SJSA1 (cell line): ENCODE data around the gene SIK3. TPM values are rescaled to one million over a fixed set of nuclear protein-coding genes. Genes with fewer than 3 reads are reported as not detected.

Source experiments
- DNase-seq, 2 experiments: peaks; one replicate each; pipeline ENCODE4 v3.0.0-alpha.2; 2015 to 2020; ENCODE audit warnings: low spot score in 2 of 2, low read depth in 1 of 2
- H3K27ac ChIP-seq: fragments of 250-450 bp; sonication (Bioruptor Pico); 2 replicates; pipeline ENCODE4 v1.5.1; 2020; ENCODE audit warnings: mild to moderate bottlenecking, moderate library complexity
- H3K27me3 ChIP-seq: fragments of 250-450 bp; sonication (Bioruptor Pico); replicated peaks from 2 replicates; pipeline ENCODE4 v1.5.1; 2020; ENCODE audit warnings: mild to moderate bottlenecking, moderate library complexity
- H3K36me3 ChIP-seq: fragments of 250-450 bp; sonication (Bioruptor Pico); 2 replicates; pipeline ENCODE4 v1.5.1; 2020; ENCODE audit warnings: mild to moderate bottlenecking
- H3K4me1 ChIP-seq: fragments of 250-450 bp; sonication (Bioruptor Pico); replicated peaks from 2 replicates; pipeline ENCODE4 v1.6.1; 2021; ENCODE audit warnings: mild to moderate bottlenecking
- H3K4me3 ChIP-seq: fragments of 250-450 bp; sonication (Bioruptor Pico); 2 replicates; pipeline ENCODE4 v1.5.1; 2020; ENCODE audit warnings: mild to moderate bottlenecking
- H3K9me3 ChIP-seq: fragments of 250-450 bp; sonication (Bioruptor Pico); replicated peaks from 2 replicates; pipeline ENCODE4 v1.5.1; 2020; ENCODE audit warnings: mild to moderate bottlenecking
- total RNA-seq: library from RNA; depleted of rRNA; stranded (reverse); fragments of >200 nt; shearing (Covaris generic); gene quantifications from 2 replicates; pipeline ENCODE4 v1.2.3, GENCODE V29; 2014

Gene SIK3
- total RNA-seq, 1 experiment from 2014 or later, result 8.7 TPM

- peak overlapping the region; percentile 60 for H3K27ac ChIP-seq
- no peaks in the 10 kb centered on the region for H3K27me3 ChIP-seq
- H3K36me3 ChIP-seq, result no peaks in the 10 kb centered on the region
- no peak overlapping the region for H3K4me3 ChIP-seq
- no peaks in the 10 kb centered on the region for H3K9me3 ChIP-seq
- DNase-seq, result peak in 1 of 2 experiments; percentile 81
- peaks cover 19% of the 10 kb centered on the region for H3K4me1 ChIP-seq
These were observed 87.3 kb downstream of the SIK3 start for GRCh38 chr11:117010808-117011540.

- Histone ChIP-seq H3K36me3 (no peaks in the 10 kb centered on the region), H3K27me3 (no peaks in the 10 kb centered on the region), H3K27ac (peak overlapping the region; percentile 60; the same call in 1 of the 2 replicates), H3K4me1 (peaks cover 19% of the 10 kb centered on the region), H3K4me3 (no peak overlapping the region), H3K9me3 (no peaks in the 10 kb centered on the region)
- DNase-seq, result peak in 1 of 2 experiments; percentile 12
These were observed 88.2 kb downstream of the SIK3 start for GRCh38 chr11:117009905-117010605.

GRCh38 chr11:117005758-117006157 lies 92.5 kb downstream of the SIK3 start:
- Histone ChIP-seq H3K27ac (no peak overlapping the region), H3K4me1 (peaks cover 10% of the 10 kb centered on the region), H3K27me3 (no peaks in the 10 kb centered on the region), H3K9me3 (no peaks in the 10 kb centered on the region), H3K36me3 (no peaks in the 10 kb centered on the region), H3K4me3 (no peak overlapping the region)
- DNase-seq, result no peak

GRCh38 chr11:117002639-117003299 lies 95.5 kb downstream of the SIK3 start:
- no peaks in the 10 kb centered on the region for H3K27me3 ChIP-seq
- H3K36me3 ChIP-seq, result no peaks in the 10 kb centered on the region
- H3K9me3 ChIP-seq, result no peaks in the 10 kb centered on the region
- no peak for DNase-seq
- H3K4me1 ChIP-seq, result no peaks in the 10 kb centered on the region
- H3K4me3 ChIP-seq, result no peak overlapping the region
- H3K27ac ChIP-seq, result no peak overlapping the region

- Histone ChIP-seq H3K36me3 (no peaks in the 10 kb centered on the region), H3K4me1 (no peaks in the 10 kb centered on the region), H3K27ac (no peak overlapping the region), H3K9me3 (no peaks in the 10 kb centered on the region), H3K27me3 (no peaks in the 10 kb centered on the region), H3K4me3 (no peak overlapping the region)
- no peak for DNase-seq
These were observed 98.1 kb downstream of the SIK3 start for GRCh38 chr11:117000014-117000737.

DNA sequence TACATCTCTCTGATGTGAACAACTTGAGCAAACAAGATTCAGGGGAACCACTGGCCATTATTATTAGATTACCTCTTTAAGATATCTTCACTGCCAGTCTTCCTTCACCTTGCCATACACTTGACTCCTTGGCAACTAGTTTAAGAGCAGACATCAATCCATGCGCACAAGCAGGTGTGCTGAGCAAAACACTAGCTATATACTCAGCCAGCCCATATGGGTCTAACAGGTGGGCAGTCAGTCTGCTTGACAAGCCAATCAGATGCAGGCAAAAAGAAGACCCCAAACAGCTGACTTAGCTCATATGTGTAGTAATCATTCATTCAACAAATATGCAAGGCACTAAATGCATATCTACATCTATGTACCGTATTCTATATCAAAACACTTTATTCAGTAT lies 101.2 kb downstream of the SIK3 start:
- no peaks in the 10 kb centered on the region for H3K4me1 ChIP-seq
- H3K27ac ChIP-seq, result no peak overlapping the region
- H3K9me3 ChIP-seq, result no peaks in the 10 kb centered on the region
- no peaks in the 10 kb centered on the region for H3K27me3 ChIP-seq
- no peaks in the 10 kb centered on the region for H3K36me3 ChIP-seq
- no peak overlapping the region for H3K4me3 ChIP-seq
- DNase-seq, result no peak

DNA sequence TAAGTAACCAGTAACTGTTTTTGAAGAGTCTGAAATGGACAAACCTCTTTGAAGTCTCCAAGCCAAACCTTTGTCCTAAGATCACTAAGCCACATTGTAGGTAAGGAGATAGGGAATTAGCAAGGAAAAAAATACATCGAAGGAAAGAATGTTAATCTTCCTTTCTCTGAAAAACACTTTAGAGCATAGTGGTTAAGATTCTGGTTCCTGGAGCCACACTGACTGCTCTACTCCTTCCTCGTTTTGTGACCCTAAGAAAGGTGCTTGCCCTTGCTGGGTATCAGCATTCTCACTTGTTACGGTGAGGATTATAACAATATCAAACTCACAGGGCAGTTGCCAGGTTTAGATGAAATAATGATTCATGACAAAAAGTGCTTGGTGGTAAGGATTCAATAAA lies 104.0 kb downstream of the SIK3 start:
- DNase-seq, result no peak
- Histone ChIP-seq H3K27ac (no peak overlapping the region), H3K27me3 (no peaks in the 10 kb centered on the region), H3K4me3 (no peak overlapping the region), H3K36me3 (no peaks in the 10 kb centered on the region), H3K9me3 (no peaks in the 10 kb centered on the region), H3K4me1 (peaks cover 6% of the 10 kb centered on the region; the same call in 1 of the 2 replicates)

DNA sequence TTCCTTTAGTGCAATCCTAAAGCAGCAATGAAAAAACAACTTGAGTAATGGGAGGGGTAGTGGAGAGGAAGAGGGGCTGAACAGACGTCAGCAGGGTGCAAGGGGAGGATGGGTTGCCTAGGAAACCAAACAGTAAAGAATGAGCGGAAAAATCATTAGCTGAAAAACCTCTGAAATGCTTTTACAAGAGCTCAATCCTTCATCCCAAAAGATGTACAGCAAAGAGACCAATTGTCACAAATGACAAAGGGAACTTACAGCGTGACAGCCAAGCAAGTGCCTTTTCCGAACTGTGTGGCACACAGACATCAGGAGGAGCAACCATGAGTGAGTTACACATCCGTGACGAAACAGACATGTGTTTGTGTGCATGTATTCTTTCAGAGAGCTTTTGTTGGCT lies 104.6 kb downstream of the SIK3 start:
- Histone ChIP-seq H3K27ac (no peak overlapping the region), H3K4me1 (peaks cover 6% of the 10 kb centered on the region; the same call in 1 of the 2 replicates), H3K36me3 (no peaks in the 10 kb centered on the region), H3K9me3 (no peaks in the 10 kb centered on the region), H3K4me3 (no peak overlapping the region), H3K27me3 (no peaks in the 10 kb centered on the region)
- no peak for DNase-seq

GRCh38 chr11:116991491-116991890 lies 106.7 kb downstream of the SIK3 start:
- Histone ChIP-seq H3K36me3 (no peaks in the 10 kb centered on the region), H3K4me1 (peaks cover 21% of the 10 kb centered on the region), H3K27ac (no peak overlapping the region), H3K9me3 (no peaks in the 10 kb centered on the region), H3K27me3 (no peaks in the 10 kb centered on the region), H3K4me3 (no peak overlapping the region)
- no peak for DNase-seq

GRCh38 chr11:116990811-116991210 lies 107.4 kb downstream of the SIK3 start:
- Histone ChIP-seq H3K9me3 (no peaks in the 10 kb centered on the region), H3K36me3 (no peaks in the 10 kb centered on the region), H3K4me1 (peaks cover 28% of the 10 kb centered on the region), H3K27me3 (no peaks in the 10 kb centered on the region), H3K4me3 (no peak overlapping the region), H3K27ac (no peak overlapping the region)
- no peak for DNase-seq

GRCh38 chr11:116990061-116990473 lies 108.2 kb downstream of the SIK3 start:
- H3K27ac ChIP-seq, result no peak overlapping the region
- DNase-seq, result no peak
- H3K36me3 ChIP-seq, result no peaks in the 10 kb centered on the region
- no peak overlapping the region for H3K4me3 ChIP-seq
- H3K4me1 ChIP-seq, result peaks cover 31% of the 10 kb centered on the region
- H3K9me3 ChIP-seq, result no peaks in the 10 kb centered on the region
- no peaks in the 10 kb centered on the region for H3K27me3 ChIP-seq

DNA sequence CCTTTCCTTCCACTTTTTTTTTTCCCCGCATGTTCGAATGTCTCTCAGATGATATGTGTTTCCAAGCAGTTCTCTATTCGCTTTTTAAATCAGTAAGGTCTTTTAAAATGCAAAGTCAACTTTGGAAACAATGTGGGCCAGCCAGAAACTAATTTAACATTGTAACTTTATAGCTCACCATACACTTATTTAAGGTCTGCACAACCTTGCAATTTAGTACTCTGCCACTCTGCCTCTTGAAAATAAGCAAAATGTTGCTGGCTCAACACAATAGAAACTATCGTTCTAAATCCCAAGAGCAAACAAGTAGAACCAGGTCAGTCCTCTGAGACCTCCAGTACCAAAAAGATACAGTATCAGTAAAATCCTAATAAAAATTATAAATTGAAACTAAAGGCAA lies 109.0 kb downstream of the SIK3 start:
- Histone ChIP-seq H3K4me1 (peaks cover 39% of the 10 kb centered on the region), H3K27me3 (no peaks in the 10 kb centered on the region), H3K36me3 (no peaks in the 10 kb centered on the region), H3K27ac (no peak overlapping the region), H3K4me3 (no peak overlapping the region), H3K9me3 (no peaks in the 10 kb centered on the region)
- DNase-seq, result no peak

DNA sequence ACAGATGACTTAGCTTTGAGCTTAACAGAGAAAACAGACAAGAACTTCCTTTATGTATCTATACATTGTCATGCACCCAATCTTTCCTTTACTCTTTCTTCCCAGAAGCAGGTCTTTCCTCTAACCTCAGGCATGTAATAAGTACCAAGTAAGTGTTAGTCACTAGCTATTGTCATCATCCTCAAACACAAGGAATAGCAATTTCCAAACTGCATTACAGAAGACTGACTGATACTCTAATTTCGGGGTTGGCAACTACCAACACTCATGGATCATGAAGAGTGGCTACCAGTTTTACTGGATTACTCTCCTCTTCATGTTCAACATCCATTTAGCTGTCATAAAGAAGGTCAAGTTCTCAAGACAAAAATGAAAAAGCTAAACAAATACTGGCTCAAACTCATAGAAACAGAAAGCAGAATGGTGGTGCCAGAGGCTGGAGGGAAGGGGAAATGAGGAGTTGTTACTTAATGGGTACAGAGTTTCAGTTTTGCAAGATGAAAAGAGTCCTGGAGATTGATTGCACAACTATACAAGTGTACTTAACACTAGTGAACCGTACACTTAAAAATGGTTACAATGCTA lies 111.6 kb downstream of the SIK3 start:
- Histone ChIP-seq H3K36me3 (no peaks in the 10 kb centered on the region), H3K9me3 (no peaks in the 10 kb centered on the region), H3K27me3 (no peaks in the 10 kb centered on the region), H3K27ac (peak overlapping the region; percentile 9; the same call in 1 of the 2 replicates), H3K4me1 (peaks cover 47% of the 10 kb centered on the region), H3K4me3 (no peak overlapping the region)
- DNase-seq, result peak in 1 of 2 experiments; percentile 28
